ENCODE results near the gene PRKN. TPM values are rescaled to one million over a fixed set of nuclear protein-coding genes. Genes with fewer than 3 reads are reported as not detected.

Gene PRKN
- total and polyA plus RNA-seq, 2 experiments from 2014 or later = 0.10 to 0.84 TPM

DNA sequence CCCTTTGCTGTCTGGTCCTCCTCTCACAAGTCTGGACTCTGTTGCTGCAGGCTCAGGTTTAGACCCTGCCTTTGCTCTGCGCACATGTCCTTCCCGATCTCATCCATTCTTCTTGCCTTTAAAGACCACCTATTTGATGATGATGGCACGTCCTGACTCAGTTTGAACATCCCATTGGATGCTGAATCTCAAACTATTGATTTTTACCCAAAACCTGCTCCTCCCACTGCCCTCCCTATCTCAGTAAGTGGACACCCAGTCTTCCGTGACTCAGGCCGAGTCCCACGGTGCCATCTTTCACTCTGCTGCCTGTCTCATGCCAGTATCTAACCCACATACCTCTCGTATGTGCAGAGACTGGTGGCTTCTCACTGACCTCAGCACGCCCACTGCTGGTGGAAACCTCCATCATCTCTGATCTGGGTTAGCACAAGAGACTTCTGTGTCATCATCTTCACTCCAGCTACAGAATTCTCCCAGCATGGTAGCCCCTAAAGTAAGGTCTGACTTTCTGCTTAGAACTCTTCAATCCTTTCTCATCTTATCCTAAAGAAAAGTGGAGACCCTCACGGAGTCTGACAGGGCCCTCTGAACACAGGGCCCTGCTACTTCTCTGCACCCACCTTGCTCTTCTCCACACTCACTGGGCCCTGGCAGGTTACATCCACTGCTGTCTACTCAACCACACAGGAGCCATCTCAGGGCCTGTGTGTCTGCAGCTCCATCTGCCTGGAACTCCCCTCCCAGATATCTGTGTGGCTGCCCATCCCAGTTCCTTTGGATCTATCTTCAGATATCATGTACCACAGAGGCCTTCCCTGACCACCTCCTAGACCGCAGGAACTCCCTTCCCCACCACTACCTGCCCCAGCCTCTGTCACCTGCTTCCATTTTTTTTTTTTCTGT lies 1066.6 kb downstream of the PRKN start:
- Mint-ChIP-seq H3K4me1 (no peaks in the 10 kb centered on the region), H3K27me3 (ENCODE audit: insufficient read depth, low read depth, poor library complexity) (no peaks in the 10 kb centered on the region), H3K9me3 (peaks cover 29% of the 10 kb centered on the region), H3K4me3 (no peak overlapping the region), H3K36me3 (ENCODE audit: low read depth) (peaks cover 7% of the 10 kb centered on the region), H3K27ac (no peak overlapping the region)
- Histone ChIP-seq H3K4me3 (no peak overlapping the region), H3K27ac (ENCODE audit: low read depth) (no peak overlapping the region), H2AFZ (no peak overlapping the region), H4K20me1 (replicated peaks; ENCODE audit: insufficient read depth) (no peaks in the 10 kb centered on the region), H3K36me3 (ENCODE audit: insufficient read depth) (no peaks in the 10 kb centered on the region), H3K4me1 (ENCODE audit: insufficient read depth) (no peaks in the 10 kb centered on the region), H3K79me2 (replicated peaks; ENCODE audit: insufficient read depth) (no peaks in the 10 kb centered on the region), H3K27me3 (ENCODE audit: insufficient read depth) (no peaks in the 10 kb centered on the region), H3K4me2 (no peak overlapping the region), H3K9me2 (ENCODE audit: insufficient read depth) (no peaks in the 10 kb centered on the region), H3F3A (replicated peaks; ENCODE audit: low read depth) (no peaks in the 10 kb centered on the region)
- DNase-seq (ENCODE audit: low spot score) (no peak), ATAC-seq (no peak)
- TF ChIP-seq CTCF (conservative IDR thresholded peaks at IDR 0.05; ENCODE audit: low read depth in 2 of 2) (peak in 1 of 2 experiments; percentile 42; a peak in 2 of 4 replicates), ZNF331 (CRISPR knock-in tag; IDR thresholded peaks at IDR 0.05; ENCODE audit: low read depth) (no peak)

- Histone ChIP-seq H3F3A (replicated peaks; ENCODE audit: low read depth) (no peaks in the 10 kb centered on the region), H3K9me2 (ENCODE audit: insufficient read depth) (no peaks in the 10 kb centered on the region; the same call in 1 of the 2 replicates), H3K4me2 (no peak overlapping the region), H3K79me2 (replicated peaks; ENCODE audit: insufficient read depth) (no peaks in the 10 kb centered on the region), H3K27ac (ENCODE audit: low read depth) (no peak overlapping the region), H3K4me1 (ENCODE audit: insufficient read depth) (no peaks in the 10 kb centered on the region), H3K27me3 (ENCODE audit: insufficient read depth) (no peaks in the 10 kb centered on the region), H4K20me1 (replicated peaks; ENCODE audit: insufficient read depth) (no peaks in the 10 kb centered on the region), H2AFZ (no peak overlapping the region), H3K36me3 (ENCODE audit: insufficient read depth) (no peaks in the 10 kb centered on the region), H3K4me3 (no peak overlapping the region)
- Mint-ChIP-seq H3K4me3 (no peak overlapping the region), H3K27ac (no peak overlapping the region), H3K36me3 (ENCODE audit: low read depth) (peaks cover 7% of the 10 kb centered on the region), H3K9me3 (peaks cover 18% of the 10 kb centered on the region), H3K27me3 (ENCODE audit: insufficient read depth, low read depth, poor library complexity) (no peaks in the 10 kb centered on the region), H3K4me1 (no peaks in the 10 kb centered on the region)
- no peak for DNase-seq (ENCODE audit: low spot score)
- TF ChIP-seq CREB1 (CRISPR knock-in tag; IDR thresholded peaks at IDR 0.05; ENCODE audit: low read depth) = no peak
- no peak for TF ChIP-seq STAT1 (IDR thresholded peaks at IDR 0.05; ENCODE audit: unreplicated experiment)
- TF ChIP-seq EZH2phosphoT487 (IDR thresholded peaks at IDR 0.05; ENCODE audit: unreplicated experiment) = no peak
- TF ChIP-seq ZNF114 (CRISPR knock-in tag; IDR thresholded peaks at IDR 0.05) = no peak
- no peak for ATAC-seq
Measured at GRCh38 chr6:161658211-161658610, 1069.4 kb downstream of the PRKN start.

GRCh38 chr6:161654209-161654608 lies 1073.4 kb downstream of the PRKN start:
- Histone ChIP-seq H3K4me1 (ENCODE audit: insufficient read depth) (no peaks in the 10 kb centered on the region), H3K4me3 (no peak overlapping the region), H2AFZ (no peak overlapping the region), H3K27ac (ENCODE audit: low read depth) (no peak overlapping the region), H4K20me1 (replicated peaks; ENCODE audit: insufficient read depth) (no peaks in the 10 kb centered on the region), H3K4me2 (no peak overlapping the region), H3K9me2 (ENCODE audit: insufficient read depth) (no peaks in the 10 kb centered on the region; the same call in 1 of the 2 replicates), H3F3A (replicated peaks; ENCODE audit: low read depth) (no peaks in the 10 kb centered on the region), H3K36me3 (ENCODE audit: insufficient read depth) (no peaks in the 10 kb centered on the region), H3K79me2 (replicated peaks; ENCODE audit: insufficient read depth) (no peaks in the 10 kb centered on the region), H3K27me3 (ENCODE audit: insufficient read depth) (no peaks in the 10 kb centered on the region)
- no peak for DNase-seq (ENCODE audit: low spot score)
- no peaks in the 10 kb centered on the region for H3K4me1 Mint-ChIP-seq
- H3K27ac Mint-ChIP-seq = no peak overlapping the region
- no peak overlapping the region for H3K4me3 Mint-ChIP-seq
- no peaks in the 10 kb centered on the region for H3K36me3 Mint-ChIP-seq (ENCODE audit: low read depth)
- H3K9me3 Mint-ChIP-seq = no peaks in the 10 kb centered on the region
- ATAC-seq = no peak
- peaks cover 1% of the 10 kb centered on the region for H3K27me3 Mint-ChIP-seq (ENCODE audit: insufficient read depth, low read depth, poor library complexity)
- TF ChIP-seq ZNF331 (CRISPR knock-in tag; IDR thresholded peaks at IDR 0.05; ENCODE audit: low read depth) (no peak), CREB1 (CRISPR knock-in tag; IDR thresholded peaks at IDR 0.05; ENCODE audit: low read depth) (no peak), EZH2 (IDR thresholded peaks at IDR 0.05; ENCODE audit: low read depth, unreplicated experiment) (no peak), REST (IDR thresholded peaks at IDR 0.05; ENCODE audit: unreplicated experiment) (no peak), ZNF114 (CRISPR knock-in tag; IDR thresholded peaks at IDR 0.05) (no peak), STAT1 (IDR thresholded peaks at IDR 0.05; ENCODE audit: unreplicated experiment) (no peak), POLR2AphosphoS5 (IDR thresholded peaks at IDR 0.05; ENCODE audit: low read depth) (no peak), EZH2phosphoT487 (IDR thresholded peaks at IDR 0.05; ENCODE audit: unreplicated experiment) (no peak), CTCF (conservative IDR thresholded peaks at IDR 0.05; ENCODE audit: low read depth in 2 of 2) (no peak), JUNB (IDR thresholded peaks at IDR 0.05; ENCODE audit: unreplicated experiment) (no peak)

Measured in GM23338 (cell line).